HepG2 (cell line): ENCODE data around the gene EPB41. TPM values are rescaled to one million over a fixed set of nuclear protein-coding genes. Genes with fewer than 3 reads are reported as not detected.

ENCODE experiments used
- CREM ChIP-seq, 2 experiments: sonication (generic) in 1 of 2; formaldehyde crosslinking in 1 of 2; IDR thresholded peaks; 2 replicates each; pipeline versions ENCODE4 v1.4.0 to v1.6.1; 2016 to 2020; ENCODE audit warnings: antibody characterized with exemption in 1 of 2, mild to moderate bottlenecking in 1 of 2, missing genetic modification reagents in 1 of 2
- DNMT1 ChIP-seq: sonication (generic); formaldehyde crosslinking; IDR thresholded peaks from 2 replicates; pipeline ENCODE4 v1.5.1; 2020; ENCODE audit warnings: mild to moderate bottlenecking, missing genetic modification reagents
- ELF3 ChIP-seq: IDR thresholded peaks from 2 replicates; pipeline ENCODE4 v1.6.1; 2016; ENCODE audit warnings: missing genetic modification reagents, missing compliant biosample characterization
- GPN1 ChIP-seq: sonication (generic); formaldehyde crosslinking; IDR thresholded peaks from 2 replicates; pipeline ENCODE4 v1.5.1; 2020; ENCODE audit warnings: missing genetic modification reagents, borderline replicate concordance
- KLF11 ChIP-seq: IDR thresholded peaks from 2 replicates; pipeline ENCODE4 v1.6.1; 2016; ENCODE audit warnings: missing compliant biosample characterization
- NCOA5 ChIP-seq: sonication (generic); formaldehyde crosslinking; IDR thresholded peaks from 2 replicates; pipeline ENCODE4 v1.4.0; 2020; ENCODE audit warnings: missing genetic modification reagents
- SP140L ChIP-seq: sonication (generic); formaldehyde crosslinking; IDR thresholded peaks from 2 replicates; pipeline ENCODE4 v1.4.0; 2020; ENCODE audit warnings: missing genetic modification reagents, borderline replicate concordance
- TEAD3 ChIP-seq: optimal IDR thresholded peaks from 2 replicates; pipeline ENCODE3; 2016; ENCODE audit warnings: borderline replicate concordance
- ZC3H13 ChIP-seq: sonication (generic); formaldehyde crosslinking; IDR thresholded peaks from 2 replicates; pipeline ENCODE4 v1.8.1; 2023; ENCODE audit warnings: mild to moderate bottlenecking, missing genetic modification reagents, moderate library complexity
- ZNF235 ChIP-seq: sonication (generic); formaldehyde crosslinking; IDR thresholded peaks from 2 replicates; pipeline ENCODE4 v1.8.1; 2023; ENCODE audit warnings: mild to moderate bottlenecking, missing genetic modification reagents, borderline replicate concordance
- ZNF354B ChIP-seq: sonication (generic); formaldehyde crosslinking; IDR thresholded peaks from 2 replicates; pipeline ENCODE4 v1.8.0; 2022; ENCODE audit warnings: mild to moderate bottlenecking, missing genetic modification reagents
- ZNF615 ChIP-seq: sonication (generic); formaldehyde crosslinking; IDR thresholded peaks from 2 replicates; pipeline ENCODE4 v1.5.0; 2020; ENCODE audit warnings: mild to moderate bottlenecking, missing genetic modification reagents, borderline replicate concordance
- ZNF839 ChIP-seq: sonication (generic); formaldehyde crosslinking; IDR thresholded peaks from 2 replicates; pipeline ENCODE4 v1.4.0; 2020; ENCODE audit warnings: missing genetic modification reagents, mild to moderate bottlenecking, borderline replicate concordance
- ZSCAN12 ChIP-seq: sonication (generic); formaldehyde crosslinking; IDR thresholded peaks from 2 replicates; pipeline ENCODE4 v1.9.0; 2021; ENCODE audit warnings: mild to moderate bottlenecking, missing genetic modification reagents
- polyA plus RNA-seq, 8 experiments: library from polyadenylated mRNA; depleted of rRNA in 3 of 8; stranded (reverse) in 7 of 8; unstranded in 1 of 8; fragments of >200 nt; fragmentation: Illumina TruSeq in 4 of 8; extraction: Trizol in 4 of 8; gene quantifications; 2 replicates each; pipeline versions ENCODE4 v1.2.1 to v1.2.3, GENCODE V29; 2011 to 2016; ENCODE audit warnings: low read depth in 4 of 8, missing spikeins in 1 of 8, mixed read lengths in 1 of 8; ENCODE audit not compliant: insufficient read depth in 1 of 8
- total RNA-seq, 5 experiments: library from RNA; depleted of rRNA; stranded (reverse); fragments of >200 nt; fragmentation: Illumina TruSeq; extraction: Trizol; gene quantifications; 2 replicates each; pipeline ENCODE4 v1.2.3, GENCODE V29; 2016; ENCODE audit warnings: low read depth in 1 of 5
- TF ChIP-seq, protein P1 (sequence below): IDR thresholded peaks from 2 replicates; pipeline ENCODE4 v1.6.1; 2012; ENCODE audit warnings: low read length, improper control_type of control experiment
- TF ChIP-seq, protein P2 (sequence below): sonication (generic); formaldehyde crosslinking; IDR thresholded peaks from 2 replicates; pipeline ENCODE4 v1.4.0; 2020; ENCODE audit warnings: mild to moderate bottlenecking, missing genetic modification reagents
- TF ChIP-seq, protein P3 (sequence below): sonication (generic); formaldehyde crosslinking; IDR thresholded peaks from 2 replicates; pipeline ENCODE4 v1.4.0; 2020; ENCODE audit warnings: mild to moderate bottlenecking, missing genetic modification reagents, borderline replicate concordance
- TF ChIP-seq, protein P4 (sequence below): sonication (generic); formaldehyde crosslinking; IDR thresholded peaks from 2 replicates; pipeline ENCODE4 v1.4.0; 2020; ENCODE audit warnings: missing genetic modification reagents
- TF ChIP-seq, protein P5 (sequence below): sonication (generic); formaldehyde crosslinking; IDR thresholded peaks from 2 replicates; pipeline ENCODE4 v1.8.1; 2023; ENCODE audit warnings: mild to moderate bottlenecking, missing genetic modification reagents

The EPB41 gene
- total and polyA plus RNA-seq, 2 of the 13 experiments (the other 11 are each of a cell fraction or from before 2014, with no cell fraction given): 34.5 to 46.7 TPM

DNA sequence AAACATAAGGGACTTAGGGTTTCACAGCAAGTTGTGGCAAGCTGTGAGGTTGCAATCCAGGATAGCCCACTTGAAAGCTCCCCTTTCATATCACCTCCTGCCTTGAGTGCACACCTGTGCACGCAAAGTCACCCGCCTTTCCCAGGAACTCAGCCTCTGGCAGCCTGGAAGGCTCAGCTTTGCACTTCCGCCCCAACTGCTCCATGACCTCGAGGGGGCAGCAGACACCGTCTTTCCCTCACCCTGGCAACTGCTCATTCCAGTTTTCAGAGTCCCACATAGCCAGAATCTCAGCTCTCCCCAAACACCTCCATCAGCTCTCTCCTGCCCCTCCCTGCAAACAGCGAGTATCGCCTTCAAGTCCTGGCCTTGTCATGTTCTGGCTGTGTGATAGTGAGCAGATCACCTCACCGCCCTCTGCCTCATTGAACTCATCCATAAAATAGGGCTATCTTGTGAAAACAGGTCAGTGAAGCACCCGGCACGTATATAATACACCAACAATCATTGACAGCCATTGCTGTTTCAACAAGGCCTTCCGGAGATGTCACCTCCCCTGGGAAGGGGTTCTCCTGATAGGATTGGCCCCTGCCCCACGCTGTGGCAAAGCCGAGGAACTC is 32.2 kb upstream of the EPB41 start (continued):
- TF ChIP-seq, protein P1, sequence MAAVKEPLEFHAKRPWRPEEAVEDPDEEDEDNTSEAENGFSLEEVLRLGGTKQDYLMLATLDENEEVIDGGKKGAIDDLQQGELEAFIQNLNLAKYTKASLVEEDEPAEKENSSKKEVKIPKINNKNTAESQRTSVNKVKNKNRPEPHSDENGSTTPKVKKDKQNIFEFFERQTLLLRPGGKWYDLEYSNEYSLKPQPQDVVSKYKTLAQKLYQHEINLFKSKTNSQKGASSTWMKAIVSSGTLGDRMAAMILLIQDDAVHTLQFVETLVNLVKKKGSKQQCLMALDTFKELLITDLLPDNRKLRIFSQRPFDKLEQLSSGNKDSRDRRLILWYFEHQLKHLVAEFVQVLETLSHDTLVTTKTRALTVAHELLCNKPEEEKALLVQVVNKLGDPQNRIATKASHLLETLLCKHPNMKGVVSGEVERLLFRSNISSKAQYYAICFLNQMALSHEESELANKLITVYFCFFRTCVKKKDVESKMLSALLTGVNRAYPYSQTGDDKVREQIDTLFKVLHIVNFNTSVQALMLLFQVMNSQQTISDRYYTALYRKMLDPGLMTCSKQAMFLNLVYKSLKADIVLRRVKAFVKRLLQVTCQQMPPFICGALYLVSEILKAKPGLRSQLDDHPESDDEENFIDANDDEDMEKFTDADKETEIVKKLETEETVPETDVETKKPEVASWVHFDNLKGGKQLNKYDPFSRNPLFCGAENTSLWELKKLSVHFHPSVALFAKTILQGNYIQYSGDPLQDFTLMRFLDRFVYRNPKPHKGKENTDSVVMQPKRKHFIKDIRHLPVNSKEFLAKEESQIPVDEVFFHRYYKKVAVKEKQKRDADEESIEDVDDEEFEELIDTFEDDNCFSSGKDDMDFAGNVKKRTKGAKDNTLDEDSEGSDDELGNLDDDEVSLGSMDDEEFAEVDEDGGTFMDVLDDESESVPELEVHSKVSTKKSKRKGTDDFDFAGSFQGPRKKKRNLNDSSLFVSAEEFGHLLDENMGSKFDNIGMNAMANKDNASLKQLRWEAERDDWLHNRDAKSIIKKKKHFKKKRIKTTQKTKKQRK: no peak
- TF ChIP-seq NCOA5 (CRISPR knock-in tag) (no peak), TEAD3 (CRISPR knock-in tag) (peak; percentile 84), ZNF235 (no peak), ZC3H13 (CRISPR knock-in tag) (no peak), KLF11 (CRISPR knock-in tag) (no peak), ZSCAN12 (CRISPR knock-in tag) (no peak), ZNF839 (CRISPR knock-in tag) (peak; percentile 59; the same call in 1 of the 2 replicates), ZNF354B (CRISPR knock-in tag) (no peak), DNMT1 (no peak), GPN1 (CRISPR knock-in tag) (no peak), ELF3 (CRISPR knock-in tag) (peak; percentile 95), CREM (IDR thresholded peaks at IDR 0.05) (no peak), CREM (CRISPR knock-in tag; IDR thresholded peaks at IDR 0.05) (no peak), SP140L (no peak), ZNF615 (CRISPR knock-in tag) (no peak)
- TF ChIP-seq, protein P2, sequence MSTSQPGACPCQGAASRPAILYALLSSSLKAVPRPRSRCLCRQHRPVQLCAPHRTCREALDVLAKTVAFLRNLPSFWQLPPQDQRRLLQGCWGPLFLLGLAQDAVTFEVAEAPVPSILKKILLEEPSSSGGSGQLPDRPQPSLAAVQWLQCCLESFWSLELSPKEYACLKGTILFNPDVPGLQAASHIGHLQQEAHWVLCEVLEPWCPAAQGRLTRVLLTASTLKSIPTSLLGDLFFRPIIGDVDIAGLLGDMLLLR (CRISPR knock-in tag): no peak
- TF ChIP-seq, protein P3, sequence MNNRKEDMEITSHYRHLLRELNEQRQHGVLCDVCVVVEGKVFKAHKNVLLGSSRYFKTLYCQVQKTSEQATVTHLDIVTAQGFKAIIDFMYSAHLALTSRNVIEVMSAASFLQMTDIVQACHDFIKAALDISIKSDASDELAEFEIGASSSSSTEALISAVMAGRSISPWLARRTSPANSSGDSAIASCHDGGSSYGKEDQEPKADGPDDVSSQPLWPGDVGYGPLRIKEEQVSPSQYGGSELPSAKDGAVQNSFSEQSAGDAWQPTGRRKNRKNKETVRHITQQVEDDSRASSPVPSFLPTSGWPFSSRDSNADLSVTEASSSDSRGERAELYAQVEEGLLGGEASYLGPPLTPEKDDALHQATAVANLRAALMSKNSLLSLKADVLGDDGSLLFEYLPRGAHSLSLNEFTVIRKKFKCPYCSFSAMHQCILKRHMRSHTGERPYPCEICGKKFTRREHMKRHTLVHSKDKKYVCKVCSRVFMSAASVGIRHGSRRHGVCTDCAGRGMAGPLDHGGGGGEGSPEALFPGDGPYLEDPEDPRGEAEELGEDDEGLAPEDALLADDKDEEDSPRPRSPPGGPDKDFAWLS (CRISPR knock-in tag): no peak
- TF ChIP-seq, protein P4, sequence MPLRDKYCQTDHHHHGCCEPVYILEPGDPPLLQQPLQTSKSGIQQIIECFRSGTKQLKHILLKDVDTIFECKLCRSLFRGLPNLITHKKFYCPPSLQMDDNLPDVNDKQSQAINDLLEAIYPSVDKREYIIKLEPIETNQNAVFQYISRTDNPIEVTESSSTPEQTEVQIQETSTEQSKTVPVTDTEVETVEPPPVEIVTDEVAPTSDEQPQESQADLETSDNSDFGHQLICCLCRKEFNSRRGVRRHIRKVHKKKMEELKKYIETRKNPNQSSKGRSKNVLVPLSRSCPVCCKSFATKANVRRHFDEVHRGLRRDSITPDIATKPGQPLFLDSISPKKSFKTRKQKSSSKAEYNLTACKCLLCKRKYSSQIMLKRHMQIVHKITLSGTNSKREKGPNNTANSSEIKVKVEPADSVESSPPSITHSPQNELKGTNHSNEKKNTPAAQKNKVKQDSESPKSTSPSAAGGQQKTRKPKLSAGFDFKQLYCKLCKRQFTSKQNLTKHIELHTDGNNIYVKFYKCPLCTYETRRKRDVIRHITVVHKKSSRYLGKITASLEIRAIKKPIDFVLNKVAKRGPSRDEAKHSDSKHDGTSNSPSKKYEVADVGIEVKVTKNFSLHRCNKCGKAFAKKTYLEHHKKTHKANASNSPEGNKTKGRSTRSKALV (CRISPR knock-in tag): no peak
- TF ChIP-seq, protein P5, sequence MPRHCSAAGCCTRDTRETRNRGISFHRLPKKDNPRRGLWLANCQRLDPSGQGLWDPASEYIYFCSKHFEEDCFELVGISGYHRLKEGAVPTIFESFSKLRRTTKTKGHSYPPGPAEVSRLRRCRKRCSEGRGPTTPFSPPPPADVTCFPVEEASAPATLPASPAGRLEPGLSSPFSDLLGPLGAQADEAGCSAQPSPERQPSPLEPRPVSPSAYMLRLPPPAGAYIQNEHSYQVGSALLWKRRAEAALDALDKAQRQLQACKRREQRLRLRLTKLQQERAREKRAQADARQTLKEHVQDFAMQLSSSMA (CRISPR knock-in tag): no peak
